Endothelial cell of umbilical vein (primary cell): ENCODE results near the gene KLHL35. TPM values are rescaled to one million over a fixed set of nuclear protein-coding genes. Genes with fewer than 3 reads are reported as not detected.

Experiments used
- BruUV-seq: library from RNA; stranded (reverse); fragments of 400-500 nt; replicated peaks from 2 replicates; lab custom pipeline; 2021; lab: Mats Ljungman, UMichigan
- CTCF ChIA-PET: fragments of 300-600, 350-600 bp; sonication (Branson Sonifier 250); formaldehyde crosslinking; loops from one replicate; lab custom pipeline; 2021; ENCODE audit warnings: antibody characterized with exemption, inconsistent platforms; lab: Charles Lee
- POLR2A ChIA-PET: fragments of 300-600, 350-600 bp; sonication (Branson Sonifier 250); formaldehyde crosslinking; loops from one replicate; lab custom pipeline; 2021; ENCODE audit warnings: antibody characterized with exemption, inconsistent platforms; lab: Charles Lee
- DNase-seq: peaks from one replicate; pipeline ENCODE4 v3.0.0-alpha.2; 2011; ENCODE audit warnings: low read depth, low spot score
- FAIRE-seq: peaks from 2 replicates; lab custom pipeline; 2011; peaks lifted over from hg19 to GRCh38; lab: Jason Lieb, UNC
- H2AFZ ChIP-seq: 2 replicates; pipeline ENCODE4 v1.6.0; 2012; ENCODE audit warnings: low read depth, low read length, control low read depth, inconsistent platforms
- H3K27ac ChIP-seq: 2 replicates; pipeline ENCODE4 v1.5.1; 2011; ENCODE audit warnings: low read depth, mild to moderate bottlenecking, control low read depth, low read length, moderate library complexity; ENCODE audit not compliant: insufficient read depth
- H3K27me3 ChIP-seq, 2 experiments: 2 replicates each; pipeline versions ENCODE4 v1.6.0 to v1.6.1; 2011; ENCODE audit warnings: low read length in 2 of 2, mixed read lengths in 1 of 2; ENCODE audit not compliant: control insufficient read depth in 2 of 2, insufficient read depth in 2 of 2
- H3K36me3 ChIP-seq, 2 experiments: 2 replicates in 1 of 2; 3 replicates in 1 of 2; pipeline ENCODE4 v1.5.1; 2011; ENCODE audit warnings: low read length in 2 of 2, mild to moderate bottlenecking in 1 of 2, moderate library complexity in 1 of 2; ENCODE audit not compliant: control insufficient read depth in 2 of 2, insufficient read depth in 2 of 2; ENCODE audit errors: extremely low read depth in 1 of 2
- H3K4me1 ChIP-seq: 3 replicates; pipeline ENCODE4 v1.5.1; 2011; ENCODE audit warnings: mild to moderate bottlenecking, low read length; ENCODE audit not compliant: control insufficient read depth, insufficient read depth; ENCODE audit errors: extremely low read depth
- H3K4me2 ChIP-seq: 2 replicates; pipeline ENCODE4 v1.6.1; 2011; ENCODE audit warnings: low read length, control low read depth, mixed read lengths; ENCODE audit not compliant: insufficient read depth
- H3K4me3 ChIP-seq, 3 experiments: fragments of 200-600 bp in 1 of 3; sonication (generic), shearing (Covaris generic) in 1 of 3; replicated peaks in 1 of 3; 2 replicates each; pipeline ENCODE4 v1.5.1; 2011 to 2016; ENCODE audit warnings: control low read depth in 3 of 3, low read length in 3 of 3, mild to moderate bottlenecking in 2 of 3, inconsistent platforms in 1 of 3, low read depth in 1 of 3, moderate library complexity in 1 of 3; ENCODE audit not compliant: insufficient read depth in 1 of 3
- H3K79me2 ChIP-seq: 2 replicates; pipeline ENCODE4 v1.6.0; 2012; ENCODE audit warnings: low read length, inconsistent platforms; ENCODE audit not compliant: control insufficient read depth, insufficient read depth
- H3K9ac ChIP-seq: replicated peaks from 2 replicates; pipeline ENCODE3; 2011; ENCODE audit warnings: low read length, control low read depth; ENCODE audit not compliant: insufficient read depth; ENCODE audit errors: extremely low read depth
- H3K9me1 ChIP-seq: replicated peaks from 3 replicates; pipeline ENCODE4 v1.6.0; 2011; ENCODE audit warnings: mild to moderate bottlenecking, low read length; ENCODE audit not compliant: control insufficient read depth, insufficient read depth; ENCODE audit errors: extremely low read depth
- H3K9me3 ChIP-seq: replicated peaks from 2 replicates; pipeline ENCODE4 v1.5.1; 2012; ENCODE audit warnings: low read length, inconsistent platforms; ENCODE audit not compliant: control insufficient read depth, insufficient read depth
- H4K20me1 ChIP-seq: replicated peaks from 2 replicates; pipeline ENCODE3; 2011; ENCODE audit warnings: mild to moderate bottlenecking, low read length; ENCODE audit not compliant: control insufficient read depth, insufficient read depth; ENCODE audit errors: extremely low read depth
- EZH2 ChIP-seq: IDR thresholded peaks from 2 replicates; pipeline ENCODE4 v1.6.1; 2012; ENCODE audit warnings: borderline replicate concordance, low read depth, mild to moderate bottlenecking, moderate library complexity, low read length, inconsistent platforms; ENCODE audit not compliant: severe bottlenecking
- FOS ChIP-seq: IDR thresholded peaks from 2 replicates; pipeline ENCODE4 v1.6.1; 2011; ENCODE audit warnings: mild to moderate bottlenecking, low read length, moderate library complexity, borderline replicate concordance; ENCODE audit not compliant: insufficient read depth
- GATA2 ChIP-seq: IDR thresholded peaks from 2 replicates; pipeline ENCODE4 v1.7.0; 2011; ENCODE audit warnings: low read depth, mild to moderate bottlenecking, moderate library complexity, mixed read lengths, low read length; ENCODE audit not compliant: insufficient read length, insufficient read depth
- JUN ChIP-seq: IDR thresholded peaks from 2 replicates; pipeline ENCODE4 v1.6.1; 2011; ENCODE audit warnings: borderline replicate concordance, low read depth; ENCODE audit not compliant: insufficient read length, insufficient read depth
- MAX ChIP-seq: IDR thresholded peaks from 2 replicates; pipeline ENCODE4 v1.6.1; 2011; ENCODE audit not compliant: insufficient read depth, insufficient read length
- MYC ChIP-seq: IDR thresholded peaks from one replicate; pipeline ENCODE4 v1.6.1; 2011; ENCODE audit warnings: mild to moderate bottlenecking, low read depth, low read length
- POLR2A ChIP-seq: IDR thresholded peaks from 2 replicates; pipeline ENCODE4 v1.6.1; 2012; ENCODE audit warnings: low read depth, mild to moderate bottlenecking, control low read depth, low read length
- POLR2AphosphoS5 ChIP-seq: IDR thresholded peaks from 2 replicates; pipeline ENCODE4 v1.6.1; 2012; ENCODE audit warnings: low read depth, mild to moderate bottlenecking, control low read depth, low read length, moderate library complexity; ENCODE audit not compliant: insufficient read depth
- dilution Hi-C: fragments of 300-500 bp; cut with MboI; formaldehyde crosslinking; loops from one replicate; pipeline ENCODE4 v1.15.0; 2019; ENCODE audit warnings: low sequenced_read_pairs; ENCODE audit not compliant: extremely low pct_ligation_motif_present
- intact Hi-C: fragments of 100-400 bp; cut with micrococcal nuclease; formaldehyde crosslinking; loops from one replicate; pipeline ENCODE4 v1.10.0; 2022
- polyA plus RNA-seq, 4 experiments: library from polyadenylated mRNA; depleted of rRNA in 3 of 4; stranded (reverse) in 3 of 4; unstranded in 1 of 4; fragments of >200 nt; gene quantifications; 2 replicates each; pipeline versions ENCODE4 v1.2.1 to v1.2.3, GENCODE V29; 2011 to 2012; ENCODE audit warnings: missing spikeins in 1 of 4
- total RNA-seq: library from RNA; stranded (reverse); gene quantifications from 2 replicates; pipeline ENCODE4 v1.2.3, GENCODE V29; 2021
- TF ChIP-seq, protein P1 (sequence below), 2 donors: IDR thresholded peaks; 1 replicate in 1 of 2; 2 replicates in 1 of 2; pipeline ENCODE4 v1.5.1; 2011; ENCODE audit warnings: low read length in 2 of 2, mild to moderate bottlenecking in 2 of 2, moderate library complexity in 2 of 2, control low read depth in 1 of 2, inconsistent platforms in 1 of 2, low read depth in 1 of 2; ENCODE audit not compliant: insufficient read depth in 1 of 2; ENCODE audit errors: extremely low read depth in 1 of 2

Gene KLHL35
- total and polyA plus RNA-seq, 2 donors (not counting 3 experiments of a cell fraction or from before 2014, with no cell fraction given) = 0.97 to 2.3 TPM

DNA sequence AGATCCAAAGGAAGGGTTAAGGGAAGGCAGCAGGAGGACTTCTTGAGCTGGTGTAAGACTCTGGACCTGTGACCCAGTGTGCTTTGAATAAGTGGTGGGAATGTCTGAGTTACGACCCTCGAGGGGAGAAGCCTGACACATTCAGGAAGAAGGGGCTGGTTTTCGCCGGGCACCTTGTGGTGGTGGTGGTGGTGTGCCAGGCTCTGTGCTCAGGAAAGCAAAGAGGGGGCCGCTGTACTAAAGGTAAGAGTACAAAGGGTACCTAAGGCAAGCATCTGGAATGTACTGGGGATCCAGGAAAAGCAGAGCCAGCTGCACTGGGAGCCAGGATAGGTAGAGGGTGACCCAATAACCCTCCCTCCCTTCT is 6.3 kb downstream of the KLHL35 start:
- BruUV-seq = no TSS peak
- Histone ChIP-seq H3K4me1 (peaks cover 9% of the 10 kb centered on the region), H3K9me1 (no peaks in the 10 kb centered on the region), H3K27ac (no peak overlapping the region), H3K36me3 (peaks cover 0 to 6% of the 10 kb centered on the region in 2 experiments), H2AFZ (no peak overlapping the region), H3K9ac (no peak overlapping the region), H3K79me2 (no peaks in the 10 kb centered on the region), H3K4me2 (no peak overlapping the region), H3K4me3 (no peak overlapping the region), H4K20me1 (no peaks in the 10 kb centered on the region), H3K27me3 (peaks cover 12 to 19% of the 10 kb centered on the region in 2 experiments), H3K9me3 (no peaks in the 10 kb centered on the region)
- ChIA-PET CTCF (interaction anchor here (1.9 to 2.2 kb wide), 2 partner anchors 10 to 147 kb away, joined by 6 read pairs; no protein-coding TSS in a partner anchor), POLR2A (no interaction called here)
- TF ChIP-seq EZH2 (no peak), FOS (no peak), GATA2 (no peak), MAX (no peak), POLR2AphosphoS5 (no peak), MYC (no peak), POLR2A (no peak), JUN (no peak)
- TF ChIP-seq, protein P1, sequence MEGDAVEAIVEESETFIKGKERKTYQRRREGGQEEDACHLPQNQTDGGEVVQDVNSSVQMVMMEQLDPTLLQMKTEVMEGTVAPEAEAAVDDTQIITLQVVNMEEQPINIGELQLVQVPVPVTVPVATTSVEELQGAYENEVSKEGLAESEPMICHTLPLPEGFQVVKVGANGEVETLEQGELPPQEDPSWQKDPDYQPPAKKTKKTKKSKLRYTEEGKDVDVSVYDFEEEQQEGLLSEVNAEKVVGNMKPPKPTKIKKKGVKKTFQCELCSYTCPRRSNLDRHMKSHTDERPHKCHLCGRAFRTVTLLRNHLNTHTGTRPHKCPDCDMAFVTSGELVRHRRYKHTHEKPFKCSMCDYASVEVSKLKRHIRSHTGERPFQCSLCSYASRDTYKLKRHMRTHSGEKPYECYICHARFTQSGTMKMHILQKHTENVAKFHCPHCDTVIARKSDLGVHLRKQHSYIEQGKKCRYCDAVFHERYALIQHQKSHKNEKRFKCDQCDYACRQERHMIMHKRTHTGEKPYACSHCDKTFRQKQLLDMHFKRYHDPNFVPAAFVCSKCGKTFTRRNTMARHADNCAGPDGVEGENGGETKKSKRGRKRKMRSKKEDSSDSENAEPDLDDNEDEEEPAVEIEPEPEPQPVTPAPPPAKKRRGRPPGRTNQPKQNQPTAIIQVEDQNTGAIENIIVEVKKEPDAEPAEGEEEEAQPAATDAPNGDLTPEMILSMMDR (IDR thresholded peaks at IDR 0.05; ENCODE audit: extremely low read depth in 1 of 2, insufficient read depth in 1 of 2, low read depth in 1 of 2, low read length in 2 of 2) = no peak
- no peak for FAIRE-seq
- dilution Hi-C loops = no loop called here
- intact Hi-C loops = loop anchor here (5.0 kb wide), 1 partner anchor 39 kb away; no protein-coding TSS in a partner anchor
- no peak for DNase-seq
